VCaP (cell line): ENCODE measurements around the gene GSTT4.

Experiments
- H3K27ac ChIP-seq: fragments of 450-650 bp; 2 replicates; pipeline ENCODE4 v1.5.1; 2017
- TF ChIP-seq, protein P1 (sequence below): fragments of 450-650 bp; conservative IDR thresholded peaks from 2 replicates; pipeline ENCODE4 v1.5.1; 2017; ENCODE audit warnings: mild to moderate bottlenecking, moderate library complexity

The GSTT4 gene

DNA sequence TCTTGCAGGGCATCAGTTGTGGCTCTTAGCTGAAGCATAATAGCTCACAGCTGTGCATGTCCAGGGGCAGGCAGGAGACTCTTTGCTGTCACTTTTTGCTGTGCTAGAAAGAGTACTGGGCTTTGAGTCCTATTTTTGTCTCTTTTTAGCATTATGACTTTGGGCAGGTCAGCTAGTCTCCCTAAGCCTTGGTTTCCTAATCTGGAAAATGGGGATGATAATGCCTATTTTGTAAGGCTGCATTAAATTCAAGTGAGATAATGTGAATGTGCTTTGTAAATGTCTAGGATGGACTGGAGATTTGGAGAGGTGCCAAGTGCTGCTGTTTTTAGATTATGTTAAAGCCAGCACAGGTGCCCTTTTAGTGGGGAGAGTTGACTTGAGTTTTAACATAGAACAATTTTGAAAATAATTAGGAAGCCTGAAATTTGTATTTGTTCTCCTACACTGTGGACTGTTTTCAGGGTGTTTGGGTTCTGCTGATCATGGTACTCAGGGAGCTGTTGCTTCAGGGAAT lies 25.0 kb upstream of the GSTT4 start:
- TF ChIP-seq, protein P1, sequence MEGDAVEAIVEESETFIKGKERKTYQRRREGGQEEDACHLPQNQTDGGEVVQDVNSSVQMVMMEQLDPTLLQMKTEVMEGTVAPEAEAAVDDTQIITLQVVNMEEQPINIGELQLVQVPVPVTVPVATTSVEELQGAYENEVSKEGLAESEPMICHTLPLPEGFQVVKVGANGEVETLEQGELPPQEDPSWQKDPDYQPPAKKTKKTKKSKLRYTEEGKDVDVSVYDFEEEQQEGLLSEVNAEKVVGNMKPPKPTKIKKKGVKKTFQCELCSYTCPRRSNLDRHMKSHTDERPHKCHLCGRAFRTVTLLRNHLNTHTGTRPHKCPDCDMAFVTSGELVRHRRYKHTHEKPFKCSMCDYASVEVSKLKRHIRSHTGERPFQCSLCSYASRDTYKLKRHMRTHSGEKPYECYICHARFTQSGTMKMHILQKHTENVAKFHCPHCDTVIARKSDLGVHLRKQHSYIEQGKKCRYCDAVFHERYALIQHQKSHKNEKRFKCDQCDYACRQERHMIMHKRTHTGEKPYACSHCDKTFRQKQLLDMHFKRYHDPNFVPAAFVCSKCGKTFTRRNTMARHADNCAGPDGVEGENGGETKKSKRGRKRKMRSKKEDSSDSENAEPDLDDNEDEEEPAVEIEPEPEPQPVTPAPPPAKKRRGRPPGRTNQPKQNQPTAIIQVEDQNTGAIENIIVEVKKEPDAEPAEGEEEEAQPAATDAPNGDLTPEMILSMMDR = no peak

DNA sequence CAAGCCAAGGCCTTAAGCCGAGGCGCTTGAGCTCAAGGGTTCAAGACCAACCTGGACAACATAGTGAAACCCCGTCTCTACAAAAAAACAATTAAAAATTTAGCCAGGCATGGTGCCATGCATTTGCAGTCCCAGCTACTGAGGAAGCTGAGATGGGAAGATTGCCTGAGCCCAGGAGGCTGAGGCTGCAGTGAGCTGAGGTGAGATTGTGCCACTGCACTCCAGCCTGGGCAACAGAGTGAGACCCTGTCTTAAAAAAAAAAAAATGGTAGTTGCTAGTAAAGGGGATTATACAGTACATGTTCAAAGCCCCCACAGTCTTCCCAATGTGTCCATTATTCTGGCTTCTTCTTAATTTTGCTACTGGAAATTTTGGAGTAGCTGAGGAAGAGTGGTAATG lies 24.1 kb upstream of the GSTT4 start:
- H3K27ac ChIP-seq = no peak overlapping the region
- TF ChIP-seq, protein P1 = no peak

More for the DNA sequence above, 25.0 kb upstream of the GSTT4 start:
- H3K27ac ChIP-seq = no peak overlapping the region

DNA sequence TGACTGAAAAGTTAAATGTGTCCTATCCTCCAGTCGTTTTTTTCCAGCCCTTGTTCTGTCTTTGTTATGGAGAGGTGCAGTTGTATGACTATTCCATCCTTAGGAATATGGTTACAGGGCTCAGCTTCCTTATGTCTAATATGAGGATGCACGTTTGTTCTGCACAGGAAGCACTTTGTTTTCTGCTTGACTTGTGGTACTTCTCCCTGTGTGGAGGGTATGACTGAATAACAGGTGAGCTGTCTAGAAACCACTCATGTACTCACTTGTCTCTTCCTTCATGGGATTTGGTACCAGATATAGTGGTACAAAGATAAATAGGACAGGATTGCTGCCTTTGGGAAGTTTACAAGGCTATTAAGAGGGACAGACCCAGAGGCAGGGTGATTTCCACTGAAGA lies 23.3 kb upstream of the GSTT4 start:
- TF ChIP-seq, protein P1 = no peak
- no peak overlapping the region for H3K27ac ChIP-seq

DNA sequence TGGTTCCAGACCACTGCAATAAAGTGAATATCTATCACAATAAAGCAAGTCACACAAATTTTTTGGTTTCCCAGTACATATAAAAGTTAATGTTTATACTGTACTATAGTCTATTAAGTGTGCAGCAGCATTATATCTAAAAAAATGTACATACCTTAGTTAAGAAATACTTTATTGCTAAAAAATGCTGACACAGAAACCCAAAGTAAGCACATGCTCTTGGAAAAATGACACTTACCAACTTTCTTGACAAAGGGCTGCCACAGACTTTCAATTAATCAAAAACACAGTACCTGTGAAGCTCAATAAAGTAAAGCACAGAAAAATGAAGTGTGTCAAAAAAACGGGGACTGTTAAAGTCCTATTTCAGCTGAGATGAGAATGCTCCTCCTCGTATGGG lies 22.7 kb upstream of the GSTT4 start:
- no peak overlapping the region for H3K27ac ChIP-seq
- TF ChIP-seq, protein P1 = no peak

DNA sequence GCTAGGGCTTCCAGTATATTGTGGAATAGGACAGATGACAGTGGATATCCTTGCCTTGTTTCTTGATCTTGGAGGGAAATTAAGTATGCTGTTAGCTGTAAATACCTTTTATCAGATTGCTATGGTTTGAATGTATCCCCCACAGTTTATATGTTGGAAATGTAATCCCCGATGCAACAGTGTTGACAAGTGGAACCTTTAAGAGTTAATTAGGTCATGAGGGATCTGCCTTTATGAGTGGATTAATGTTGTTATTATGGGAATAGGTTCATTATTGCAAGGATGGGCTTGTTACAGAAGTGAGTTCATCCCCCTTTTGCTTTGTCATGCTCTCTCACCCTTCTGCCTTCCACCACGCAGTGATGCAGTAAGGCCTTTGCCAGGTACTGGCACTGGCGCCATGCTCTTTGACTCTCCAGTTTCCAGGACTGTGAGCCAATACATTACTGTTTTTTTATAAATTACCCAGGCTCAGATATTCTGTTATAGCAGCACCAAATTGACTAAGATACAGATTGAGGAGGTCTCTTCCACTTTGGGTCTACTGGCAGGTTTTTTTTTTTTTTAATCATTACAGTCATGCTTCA lies 22.2 kb upstream of the GSTT4 start:
- TF ChIP-seq, protein P1 = no peak
- no peak overlapping the region for H3K27ac ChIP-seq

DNA sequence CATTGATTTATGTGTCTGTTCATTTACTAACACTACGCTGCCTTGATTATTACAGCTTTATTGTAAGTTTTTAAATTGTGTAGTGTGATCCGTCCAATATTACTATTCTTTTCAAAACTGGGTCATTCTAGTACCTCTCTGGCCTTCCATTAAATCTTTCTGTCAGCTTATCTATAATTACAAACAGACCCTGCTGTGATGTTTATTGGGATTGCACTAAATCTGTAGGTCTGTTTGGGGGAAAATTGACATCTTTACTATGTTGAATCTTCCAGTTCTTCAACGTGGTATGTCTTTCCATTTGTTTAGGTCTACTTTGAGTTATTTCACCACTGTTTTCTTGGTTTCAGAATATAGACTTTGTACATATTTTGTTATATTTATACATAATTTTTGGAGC lies 21.5 kb upstream of the GSTT4 start:
- TF ChIP-seq, protein P1 = no peak
- no peak overlapping the region for H3K27ac ChIP-seq

DNA sequence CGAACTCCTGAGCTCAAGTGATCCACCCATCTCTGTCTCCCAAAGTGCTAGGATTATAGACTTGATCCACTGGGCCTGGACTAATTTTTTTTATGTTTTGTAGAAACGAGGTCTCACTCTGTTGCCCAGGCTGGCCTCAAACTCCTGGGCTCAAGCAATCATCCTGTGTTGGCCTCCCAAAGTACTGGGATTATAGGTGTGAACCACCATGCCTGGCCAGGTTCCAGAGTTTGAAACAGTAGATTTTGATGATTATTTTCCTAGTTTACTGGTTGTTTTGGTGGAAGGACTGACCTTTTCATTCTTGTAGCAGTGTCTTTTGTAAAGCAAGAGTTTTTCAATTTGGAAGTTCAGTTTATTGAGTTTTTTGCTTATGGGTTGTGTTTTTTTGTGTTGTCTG lies 20.8 kb upstream of the GSTT4 start:
- TF ChIP-seq, protein P1 = no peak
- H3K27ac ChIP-seq = no peak overlapping the region
